KG1 (cell line): ENCODE measurements around the gene LHX4.

Source experiments
- DNase-seq: peaks from one replicate; lab custom pipeline; 2025; lab: John Stamatoyannopoulos, UW

Gene LHX4

GRCh38 chr1:180227861-180228647 is 2.0 kb upstream of the LHX4 start:
- DNase-seq: no peak

GRCh38 chr1:180228648-180229482 is 1.2 kb upstream of the LHX4 start:
- no peak for DNase-seq

DNA sequence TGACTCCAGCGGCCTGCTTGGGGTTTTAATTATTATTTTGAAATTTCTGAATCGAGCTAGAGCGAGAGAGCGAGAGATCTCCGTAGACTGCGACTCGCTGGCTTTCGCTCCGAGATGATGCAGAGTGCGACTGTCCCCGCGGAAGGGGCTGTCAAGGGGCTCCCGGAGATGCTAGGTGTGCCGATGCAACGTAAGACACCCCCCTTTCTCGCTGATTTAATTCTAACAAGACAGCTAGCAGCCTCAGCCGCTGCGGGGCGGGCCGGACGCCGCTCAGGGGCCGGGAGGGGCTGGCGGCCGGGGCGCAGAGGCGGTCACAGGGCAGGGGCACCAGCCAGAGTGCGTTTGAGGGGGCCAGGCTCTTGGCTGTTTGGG is 339 bp downstream of the LHX4 start:
- DNase-seq: no peak

GRCh38 chr1:180230791-180231505 is 884 bp downstream of the LHX4 start:
- no peak for DNase-seq

GRCh38 chr1:180231506-180231921 is 1.4 kb downstream of the LHX4 start:
- DNase-seq: no peak

DNA sequence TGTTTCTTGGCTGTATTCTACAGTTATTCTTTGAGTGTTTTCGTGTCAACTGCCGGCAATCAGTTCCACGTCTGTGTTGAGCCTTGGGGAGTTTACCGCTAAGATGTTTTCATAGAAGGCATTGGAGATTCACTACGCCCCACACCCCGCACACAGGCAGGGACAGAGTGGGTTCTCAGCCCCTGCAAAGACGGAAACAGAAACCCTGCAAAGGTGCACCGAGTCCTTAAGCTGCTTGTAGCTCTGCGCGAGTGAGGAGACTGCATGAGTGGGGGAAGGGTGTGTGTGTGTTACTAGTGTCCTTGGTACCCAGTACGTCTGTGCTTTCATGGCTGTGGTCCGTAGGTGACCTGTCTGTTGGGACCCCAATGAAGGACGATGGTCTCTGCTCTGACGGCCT is 1.9 kb downstream of the LHX4 start:
- no peak for DNase-seq

- DNase-seq: no peak
Measured at GRCh38 chr1:180232521-180233043, 2.5 kb downstream of the LHX4 start.

DNA sequence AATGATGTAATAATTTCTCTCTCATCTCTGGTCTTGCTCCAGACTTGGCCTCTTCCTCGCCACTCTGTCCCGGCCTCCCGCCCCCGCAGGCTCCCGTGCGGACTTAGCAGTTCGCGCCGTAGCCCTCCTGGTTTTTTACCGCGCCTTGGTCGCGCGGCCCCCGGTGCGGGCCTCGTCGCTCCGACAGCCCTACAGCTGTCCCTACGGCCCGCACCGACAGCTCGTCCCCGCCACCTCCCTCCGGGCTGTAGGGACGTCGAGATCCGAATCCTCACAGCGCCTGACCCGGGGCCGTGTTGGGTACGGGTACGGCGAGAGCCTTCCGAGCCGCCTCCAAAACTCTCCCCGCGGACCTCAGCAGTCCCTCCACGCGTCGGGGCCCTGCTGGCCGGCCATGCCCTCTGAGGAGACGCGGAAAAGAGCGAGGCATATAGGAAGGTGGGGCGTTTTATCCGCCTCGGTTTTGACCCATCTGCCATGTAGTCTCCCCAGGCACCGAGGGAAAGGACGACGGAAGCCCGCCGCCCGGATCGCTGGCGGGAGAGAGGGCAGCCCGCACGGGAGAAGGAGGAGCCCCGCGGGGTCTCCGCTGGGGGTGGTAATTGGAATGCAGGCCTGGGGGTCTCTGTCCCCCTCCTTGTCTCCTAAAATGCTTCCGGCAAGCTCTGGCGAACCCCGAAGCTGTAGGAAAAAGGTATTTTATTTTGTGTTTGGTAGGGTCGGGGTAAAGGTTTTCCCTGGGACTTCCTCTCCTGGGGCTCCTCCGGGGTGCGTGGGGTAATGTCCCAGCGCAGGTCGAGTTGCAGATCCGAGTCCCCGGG is 3.3 kb downstream of the LHX4 start:
- no peak for DNase-seq

- no peak for DNase-seq
Measured at GRCh38 chr1:180234369-180235076, 4.5 kb downstream of the LHX4 start.

DNA sequence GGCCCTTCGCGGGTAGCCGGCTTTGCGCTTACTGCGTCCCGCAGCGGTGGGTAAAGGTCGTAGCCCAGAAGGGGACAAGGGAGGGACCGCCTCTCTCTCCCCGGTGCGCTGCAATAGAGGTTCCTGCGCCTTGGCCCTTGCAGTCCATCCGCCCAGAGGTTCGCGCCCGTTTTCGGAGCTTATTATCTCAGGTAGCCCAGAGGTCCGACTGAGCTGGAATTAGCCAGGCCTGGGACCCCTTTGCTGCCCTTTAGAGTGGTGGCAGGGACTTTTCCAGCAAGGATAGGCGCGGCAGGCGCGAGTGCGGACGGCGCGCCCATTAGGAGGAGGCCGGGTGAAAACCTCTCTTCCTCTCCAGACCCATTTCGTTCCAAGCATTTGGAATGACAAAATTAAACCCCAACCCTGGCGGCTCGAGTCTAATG is 5.0 kb downstream of the LHX4 start:
- DNase-seq: no peak

DNA sequence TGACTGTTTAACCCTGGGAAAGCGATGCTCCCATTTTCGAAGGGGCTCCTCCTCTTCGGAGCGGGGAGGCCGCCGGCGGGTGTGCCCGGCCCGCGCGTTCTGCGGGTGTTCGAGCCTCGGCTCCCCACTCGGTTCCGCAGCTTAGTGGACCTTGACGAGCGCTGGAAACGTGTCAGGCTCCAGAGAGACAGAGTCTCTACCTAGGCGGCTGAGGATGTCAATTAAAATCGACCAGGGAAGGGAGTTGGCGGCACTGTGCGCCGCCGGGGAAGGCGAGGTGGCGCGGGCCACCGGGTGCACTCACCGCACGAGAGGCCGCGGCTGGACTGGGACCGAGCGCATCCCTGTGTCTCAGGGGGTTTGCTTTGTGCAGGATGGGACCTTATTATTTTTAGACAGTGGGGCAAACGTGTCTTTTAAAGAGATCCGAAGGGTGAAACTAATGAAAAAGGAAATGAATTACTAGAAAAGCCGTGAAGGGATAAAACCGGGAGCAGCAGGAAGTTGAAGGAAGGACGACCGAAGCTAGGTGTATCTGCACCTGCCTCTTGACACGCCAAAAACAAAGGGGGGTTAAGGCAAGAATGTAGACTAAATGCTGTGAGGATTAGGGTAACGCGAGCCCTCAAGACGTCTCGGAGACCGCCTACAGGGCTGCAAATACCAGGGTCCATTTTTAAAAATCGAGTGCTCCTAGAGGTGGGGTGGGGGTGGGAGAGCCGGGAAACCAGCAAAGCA is 5.6 kb downstream of the LHX4 start:
- DNase-seq: no peak

DNA sequence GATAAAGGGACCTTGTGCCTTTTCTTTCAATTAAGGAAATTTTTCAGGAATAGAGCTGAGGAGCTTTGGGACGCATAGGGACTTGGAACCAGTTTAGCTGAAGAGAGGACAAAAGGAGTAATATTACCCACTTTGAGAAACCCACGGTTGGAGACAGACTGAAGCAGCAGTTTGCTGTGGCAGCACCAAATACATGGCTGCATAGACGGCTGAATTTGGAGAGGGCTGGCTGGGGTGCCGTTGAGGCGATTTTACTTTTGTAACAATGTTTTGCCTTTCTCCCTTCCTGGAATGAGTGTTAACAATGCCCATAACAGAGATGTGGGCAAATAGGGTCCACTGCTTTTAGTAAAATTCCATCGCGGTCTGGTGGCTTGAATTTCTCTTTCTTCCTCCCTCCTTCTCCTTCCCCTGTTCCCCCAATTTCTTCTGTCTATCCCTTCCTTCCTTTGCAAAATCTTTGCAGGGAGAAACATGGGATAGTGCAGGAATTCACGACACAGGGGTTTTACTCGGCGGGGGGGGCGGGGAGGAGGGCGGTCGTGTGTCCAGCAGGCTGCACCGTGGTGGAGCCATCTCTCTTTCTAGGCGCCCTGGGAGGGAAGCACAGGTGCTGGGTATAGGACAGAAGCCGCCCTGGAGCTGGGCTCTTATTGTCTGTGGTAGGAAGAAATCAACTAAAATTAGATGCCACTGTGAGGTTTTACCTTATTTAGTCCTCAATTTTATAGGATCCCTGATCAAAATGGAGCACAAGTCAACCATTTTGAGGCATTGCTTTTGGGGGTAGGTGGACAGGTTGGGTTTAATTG is 6.8 kb downstream of the LHX4 start:
- no peak for DNase-seq

GRCh38 chr1:180237869-180238476 is 7.9 kb downstream of the LHX4 start:
- DNase-seq: no peak

GRCh38 chr1:180238675-180239074 is 8.6 kb downstream of the LHX4 start:
- no peak for DNase-seq

DNA sequence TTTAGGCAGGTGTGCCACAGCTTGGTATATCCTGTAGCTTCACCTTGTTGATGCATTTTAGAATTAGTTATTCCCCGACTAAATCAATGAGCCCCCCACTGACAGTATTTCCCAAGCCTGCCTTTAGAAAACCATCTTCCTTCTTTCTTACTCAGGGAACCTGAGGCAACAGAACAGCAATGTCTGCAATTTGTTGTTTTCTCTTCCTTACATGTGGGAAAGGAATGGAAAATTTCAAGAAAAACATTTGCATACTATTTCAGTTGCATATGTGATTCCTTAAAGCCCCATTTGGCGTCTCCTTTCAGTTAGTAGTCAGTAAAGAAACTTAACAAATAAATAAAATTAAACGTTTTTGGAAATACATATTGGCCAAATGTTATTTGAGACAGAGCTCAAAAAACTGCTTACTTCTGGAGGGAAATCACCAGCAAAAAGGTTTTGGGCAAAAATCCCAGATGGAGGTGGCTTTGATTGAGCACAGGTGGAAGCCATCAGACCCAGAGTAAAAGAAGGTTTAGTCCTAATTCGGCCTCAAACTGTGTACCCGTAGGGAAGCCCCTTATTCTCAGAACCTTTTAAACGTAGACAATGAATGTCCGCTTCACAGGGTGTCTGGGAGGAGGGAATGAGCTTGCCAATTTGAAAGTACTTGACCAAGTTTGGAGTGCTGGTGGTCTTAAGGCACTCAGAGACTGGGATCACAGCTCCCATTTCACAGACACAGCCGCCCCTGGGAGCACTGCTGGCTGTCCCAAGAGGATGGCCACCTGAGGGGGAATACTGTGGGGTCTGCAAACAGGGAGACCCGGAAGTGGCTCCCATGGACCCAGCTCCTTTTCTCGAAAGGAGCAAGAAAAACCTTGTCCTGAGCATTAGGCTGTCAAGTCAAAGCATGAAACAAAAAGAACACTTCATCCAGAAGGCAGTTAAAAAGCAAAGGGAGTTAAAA is 9.4 kb downstream of the LHX4 start:
- no peak for DNase-seq

- no peak for DNase-seq
Measured at GRCh38 chr1:180241716-180242544, 11.9 kb downstream of the LHX4 start.
